Measurements from ENCODE around the gene RNASE12.
"Not testable (repeated sequence)": the region's sequence is repeated elsewhere in the genome, so short reads cannot be mapped to it uniquely, and the experiment has no call there.

Gene RNASE12

DNA sequence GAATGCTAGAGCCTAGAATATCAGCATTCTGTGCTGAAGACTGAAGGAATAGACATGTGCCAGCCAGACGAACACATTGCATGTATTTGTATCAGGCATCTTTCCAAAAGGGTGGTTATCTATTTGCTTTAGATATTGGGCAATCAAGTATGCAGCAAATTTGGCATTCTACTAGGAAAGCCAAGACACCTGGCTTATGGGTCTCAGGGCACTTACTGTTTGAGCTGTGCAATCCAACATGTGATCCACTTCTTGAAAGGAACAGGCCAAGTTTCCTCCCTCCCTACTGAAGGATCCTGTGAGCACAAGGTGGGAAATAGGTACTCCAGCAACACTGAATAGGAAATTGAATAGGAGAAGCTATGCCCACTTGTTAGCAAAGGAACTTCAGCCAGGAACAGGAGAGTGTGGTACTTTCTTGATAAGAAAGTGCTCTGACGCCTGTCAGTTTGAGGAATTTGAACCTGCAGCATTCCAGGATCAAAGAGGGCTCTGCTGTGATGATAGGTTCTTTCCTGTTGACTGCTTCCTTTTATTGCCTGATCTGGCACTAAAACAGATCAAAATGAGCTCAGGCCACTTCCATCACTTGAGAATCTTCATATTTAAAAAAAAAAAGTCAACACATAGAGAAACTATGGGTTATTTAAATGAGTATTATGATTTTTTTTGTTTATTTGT, 29.8 kb upstream of the RNASE12 start:
- CTCF ChIA-PET = interaction anchor here (2.1 kb wide), 1 partner anchor 12 kb away, joined by 5 read pairs; no protein-coding TSS in a partner anchor
- peaks cover 42% of the 10 kb centered on the region for H3K4me1 Mint-ChIP-seq
- no peak for DNase-seq
- peaks cover 5% of the 10 kb centered on the region for H3K9me3 Mint-ChIP-seq
- peaks cover 43% of the 10 kb centered on the region for H3K27me3 Mint-ChIP-seq
- H3K27ac Mint-ChIP-seq = no peak overlapping the region
- H3K36me3 Mint-ChIP-seq = peaks cover 4% of the 10 kb centered on the region
- no peak overlapping the region for H3K4me3 Mint-ChIP-seq

DNA sequence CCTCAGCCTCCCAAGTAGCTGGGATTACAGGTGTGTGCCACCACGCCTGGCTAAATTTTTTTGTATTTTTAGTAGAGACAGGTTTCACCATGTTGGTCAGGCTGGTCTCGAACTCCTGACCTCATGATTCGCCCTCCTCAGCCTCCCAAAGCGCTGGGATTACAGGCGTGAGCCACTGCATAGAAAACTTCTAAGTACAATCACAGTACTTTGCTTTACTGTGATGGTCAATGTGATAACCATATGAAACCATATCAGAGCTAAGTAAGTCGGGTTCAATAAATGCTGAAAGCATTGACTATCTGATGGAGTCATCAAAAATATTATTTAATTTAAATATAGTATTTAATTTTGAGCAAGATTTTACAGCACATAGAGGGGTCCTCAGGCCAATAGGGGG, 28.5 kb upstream of the RNASE12 start:
- H3K9me3 Mint-ChIP-seq, DNase-seq, H3K27ac Mint-ChIP-seq, H3K4me3 Mint-ChIP-seq, H3K36me3 Mint-ChIP-seq: not testable (repeated sequence)
- peaks cover 31% of the 10 kb centered on the region for H3K27me3 Mint-ChIP-seq
- H3K4me1 Mint-ChIP-seq = peaks cover 32% of the 10 kb centered on the region
- CTCF ChIA-PET = interaction anchor here (2.1 kb wide), 1 partner anchor 11 kb away, joined by 5 read pairs; no protein-coding TSS in a partner anchor

DNA sequence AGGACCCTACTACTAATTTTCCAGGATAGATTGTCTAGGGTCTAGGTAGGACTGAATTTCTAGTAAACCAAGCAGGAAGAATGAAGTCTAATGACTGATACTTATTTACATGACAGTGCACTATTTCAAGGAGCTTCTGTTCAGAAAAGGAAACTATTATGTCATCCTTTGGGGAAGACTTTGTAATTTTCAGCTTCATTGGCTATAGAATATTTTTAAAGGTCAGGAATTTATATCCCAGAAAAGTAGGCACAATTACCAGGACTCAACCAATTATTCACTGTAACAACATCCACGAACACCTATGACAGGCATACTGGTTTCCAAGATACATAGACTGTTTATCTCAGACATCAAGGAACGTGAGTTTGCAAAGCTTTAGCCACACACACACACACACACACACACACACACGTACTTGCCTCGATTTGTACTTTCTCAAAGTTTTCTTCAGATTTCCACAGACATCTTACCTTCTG, 27.1 kb upstream of the RNASE12 start:
- no peak overlapping the region for H3K4me3 Mint-ChIP-seq
- no peaks in the 10 kb centered on the region for H3K9me3 Mint-ChIP-seq
- no peak overlapping the region for H3K27ac Mint-ChIP-seq
- H3K36me3 Mint-ChIP-seq = no peaks in the 10 kb centered on the region
- CTCF ChIA-PET = interaction anchor here (1.2 kb wide), 1 partner anchor 39 kb away, joined by 3 read pairs; no protein-coding TSS in a partner anchor
- no peak for DNase-seq
- peaks cover 21% of the 10 kb centered on the region for H3K4me1 Mint-ChIP-seq
- peaks cover 20% of the 10 kb centered on the region for H3K27me3 Mint-ChIP-seq

DNA sequence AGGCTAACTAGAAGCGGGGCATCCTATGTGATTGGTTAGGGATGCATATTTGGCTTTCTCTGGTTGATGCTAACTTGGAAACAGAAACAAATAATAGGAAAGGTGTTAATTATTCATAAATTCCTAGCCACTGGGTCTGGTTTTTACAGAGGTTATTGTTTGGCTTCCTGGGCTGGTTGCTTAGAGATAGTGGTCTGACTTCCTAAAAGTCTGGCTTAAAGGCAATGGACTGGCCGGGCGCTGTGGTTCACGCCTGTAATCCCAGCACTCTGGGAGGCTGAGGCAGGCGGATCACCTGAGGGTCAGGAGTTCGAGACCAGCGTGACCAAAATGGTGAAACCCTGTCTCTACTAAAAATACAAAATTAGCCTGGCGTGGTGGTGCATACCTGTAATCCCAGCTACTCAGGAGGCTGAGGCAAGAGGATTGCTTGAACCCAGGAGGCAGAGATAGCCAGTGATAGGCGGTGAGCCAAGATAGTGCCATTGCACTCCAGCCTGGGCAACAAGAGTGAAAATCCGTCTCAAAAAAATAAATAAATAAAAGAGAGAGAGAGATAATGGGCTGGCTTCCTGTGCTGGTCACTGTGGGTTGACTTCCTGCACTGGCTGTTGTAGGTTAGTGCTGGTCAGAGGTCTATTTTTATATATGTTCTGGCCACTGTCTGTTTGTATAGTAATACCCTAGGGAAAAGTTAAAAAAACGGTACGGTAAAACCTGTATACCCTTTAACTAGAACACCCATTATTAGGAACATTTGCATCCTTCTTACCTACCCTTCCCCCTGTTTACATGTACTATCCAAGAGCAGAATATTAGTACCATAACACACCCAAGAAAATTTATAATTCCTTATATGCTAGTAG, 26.2 kb upstream of the RNASE12 start:
- H3K36me3 Mint-ChIP-seq = no peaks in the 10 kb centered on the region
- H3K9me3 Mint-ChIP-seq = no peaks in the 10 kb centered on the region
- H3K27ac Mint-ChIP-seq = no peak overlapping the region
- H3K4me3 Mint-ChIP-seq = no peak overlapping the region
- CTCF ChIA-PET = no interaction called here
- H3K4me1 Mint-ChIP-seq = peaks cover 12% of the 10 kb centered on the region
- H3K27me3 Mint-ChIP-seq = peaks cover 11% of the 10 kb centered on the region
- no peak for DNase-seq

DNA sequence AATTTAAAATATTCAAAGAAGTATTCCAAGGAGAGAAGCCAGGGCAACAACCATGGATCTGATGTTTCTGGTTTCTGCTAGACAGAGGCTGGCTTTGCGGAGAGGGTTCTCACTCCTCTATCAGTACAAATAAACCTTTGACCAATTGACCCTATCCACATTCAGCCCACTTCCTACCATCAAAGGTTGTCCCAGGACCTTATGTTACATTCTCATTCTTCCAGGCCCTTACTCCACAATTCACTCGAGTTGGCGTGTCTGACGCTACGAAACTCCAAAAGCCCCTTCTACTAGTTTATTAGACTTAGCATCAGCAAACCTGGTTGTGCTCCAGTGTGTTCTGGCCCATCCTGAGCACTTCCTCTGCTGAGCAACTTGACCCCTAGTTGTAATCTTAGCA, 24.8 kb upstream of the RNASE12 start:
- Mint-ChIP-seq H3K4me1 (peaks cover 10% of the 10 kb centered on the region), H3K4me3 (no peak overlapping the region), H3K27me3 (peaks cover 4% of the 10 kb centered on the region), H3K36me3 (no peaks in the 10 kb centered on the region), H3K27ac (no peak overlapping the region), H3K9me3 (no peaks in the 10 kb centered on the region)
- CTCF ChIA-PET = interaction anchor here (1.4 kb wide), 1 partner anchor 75 kb away, joined by 3 read pairs; no protein-coding TSS in a partner anchor
- DNase-seq = no peak

DNA sequence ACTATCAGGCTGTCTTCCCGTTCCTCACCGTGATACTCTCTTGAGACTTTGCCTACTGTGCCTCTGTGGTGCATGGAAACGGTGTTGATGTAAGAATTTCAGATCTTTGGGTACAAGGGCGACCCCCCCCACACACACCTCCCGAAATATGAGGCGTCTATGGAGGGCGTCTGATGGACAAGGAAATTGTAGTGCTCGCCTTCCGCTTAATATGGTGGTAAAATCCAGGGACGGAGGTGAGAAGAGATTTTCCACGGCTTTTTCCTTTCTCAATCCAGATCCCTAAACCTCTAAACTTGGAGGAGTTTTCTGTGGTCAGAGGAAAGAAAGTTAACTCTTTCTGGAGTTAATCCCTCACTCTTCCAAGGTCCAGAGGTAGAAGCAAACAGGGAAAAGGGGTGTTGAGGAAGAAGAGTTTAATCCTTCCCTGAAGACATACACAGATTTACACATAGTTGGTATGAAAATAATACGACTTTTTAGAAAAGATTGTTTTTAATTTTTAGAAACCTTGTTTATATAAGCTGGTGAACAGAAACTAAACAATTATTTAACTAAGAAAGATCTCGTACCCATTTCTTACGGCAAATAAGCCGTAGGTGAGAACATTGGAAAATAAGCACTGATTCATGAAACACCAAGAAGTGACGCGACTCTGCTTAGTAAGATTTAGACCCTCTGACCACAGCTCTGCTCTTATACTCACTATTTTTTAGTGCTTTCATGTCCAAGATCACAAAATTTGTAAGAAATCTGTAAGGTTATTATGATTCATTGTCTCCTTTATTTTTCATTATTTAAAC, 23.1 kb upstream of the RNASE12 start:
- Mint-ChIP-seq H3K4me1 (peaks cover 10% of the 10 kb centered on the region), H3K27me3 (no peaks in the 10 kb centered on the region), H3K4me3 (no peak overlapping the region), H3K36me3 (no peaks in the 10 kb centered on the region), H3K27ac (no peak overlapping the region), H3K9me3 (no peaks in the 10 kb centered on the region)
- DNase-seq = no peak
- CTCF ChIA-PET = interaction anchor here (0.7 to 2.6 kb wide), 13 partner anchors 8 to 292 kb away, joined by 3 to 16 read pairs (median 6); partner anchors contain the start of genes APEX1, OSGEP and RNASE4

DNA sequence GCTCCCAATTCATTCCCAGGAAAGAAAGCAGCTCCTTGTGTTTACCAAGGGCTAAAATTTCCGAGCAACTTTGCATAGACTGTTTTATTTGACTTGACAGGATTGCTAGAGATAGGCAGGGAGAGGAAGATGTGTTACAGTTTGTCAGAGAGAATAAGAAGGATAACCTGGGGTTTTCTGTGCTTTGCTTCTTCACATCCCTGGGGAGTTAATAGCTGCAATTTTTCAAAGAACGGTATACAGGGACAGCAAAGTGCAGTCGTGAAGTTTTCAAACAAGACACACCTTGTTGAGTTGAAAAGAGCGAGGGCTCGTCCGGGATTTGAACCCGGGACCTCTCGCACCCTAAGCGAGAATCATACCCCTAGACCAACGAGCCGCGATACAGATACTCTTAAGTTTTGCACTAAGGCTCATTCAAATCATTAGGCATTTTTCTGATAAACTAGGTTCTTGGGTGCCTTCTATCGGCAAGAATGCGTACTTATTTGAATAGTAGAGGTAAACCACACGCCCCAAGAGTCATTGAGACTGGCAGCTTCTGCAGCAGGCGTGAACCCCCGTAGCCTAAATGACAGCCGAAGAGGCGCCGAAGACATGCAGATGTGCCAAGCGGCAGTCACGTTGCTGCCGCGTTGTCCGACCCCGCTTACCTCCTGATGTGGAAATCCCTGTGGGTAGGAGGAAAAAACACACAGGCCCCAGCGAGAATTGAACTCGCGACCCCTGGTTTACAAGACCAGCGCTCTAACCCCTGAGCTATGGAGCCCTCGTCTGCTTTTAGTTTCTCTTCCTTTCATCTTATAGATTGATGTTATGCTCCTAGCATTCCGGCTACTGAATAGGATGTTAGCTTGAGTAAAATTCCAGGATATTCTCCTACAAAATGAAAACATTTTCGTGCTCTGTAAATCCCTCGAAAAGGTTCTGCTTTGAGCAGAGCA, 22.2 kb upstream of the RNASE12 start:
- no peaks in the 10 kb centered on the region for H3K9me3 Mint-ChIP-seq
- H3K27ac Mint-ChIP-seq = no peak overlapping the region
- H3K4me3 Mint-ChIP-seq = no peak overlapping the region
- peaks cover 10% of the 10 kb centered on the region for H3K4me1 Mint-ChIP-seq
- H3K27me3 Mint-ChIP-seq = peaks cover 2% of the 10 kb centered on the region
- CTCF ChIA-PET = interaction anchor here (0.7 to 2.6 kb wide), 21 partner anchors 9 to 292 kb away, joined by 3 to 16 read pairs (median 5); partner anchors contain the start of genes APEX1, OSGEP, PARP2 and PNP
- peak; percentile 84 for DNase-seq
- H3K36me3 Mint-ChIP-seq = no peaks in the 10 kb centered on the region

DNA sequence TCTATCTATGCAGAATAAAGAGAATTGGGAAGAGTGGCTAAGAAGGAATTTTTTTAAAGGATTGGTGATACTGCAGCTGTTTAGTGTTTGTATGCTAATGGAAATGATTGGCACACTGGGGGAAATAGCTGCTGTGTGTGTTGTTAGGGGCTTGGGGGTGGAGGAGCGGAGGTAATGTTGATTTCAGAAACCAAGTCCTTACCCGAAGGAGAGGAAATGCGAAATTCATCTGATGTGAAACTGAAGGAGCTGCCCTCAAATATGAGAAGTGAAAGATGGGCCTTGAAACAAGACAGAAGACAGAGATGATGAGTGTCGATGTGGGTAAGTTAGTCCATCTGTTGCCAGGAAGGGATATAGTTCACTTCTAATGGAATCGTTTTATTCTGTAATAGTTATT, 21.2 kb upstream of the RNASE12 start:
- Mint-ChIP-seq H3K9me3 (no peaks in the 10 kb centered on the region), H3K27ac (no peak overlapping the region), H3K4me3 (no peak overlapping the region), H3K27me3 (peaks cover 4% of the 10 kb centered on the region), H3K36me3 (no peaks in the 10 kb centered on the region), H3K4me1 (peaks cover 7% of the 10 kb centered on the region)
- CTCF ChIA-PET = interaction anchor here (1.0 to 2.6 kb wide), 9 partner anchors 43 to 285 kb away, joined by 3 to 16 read pairs (median 5); partner anchors contain the start of genes PARP2 and RNASE4
- DNase-seq = no peak

DNA sequence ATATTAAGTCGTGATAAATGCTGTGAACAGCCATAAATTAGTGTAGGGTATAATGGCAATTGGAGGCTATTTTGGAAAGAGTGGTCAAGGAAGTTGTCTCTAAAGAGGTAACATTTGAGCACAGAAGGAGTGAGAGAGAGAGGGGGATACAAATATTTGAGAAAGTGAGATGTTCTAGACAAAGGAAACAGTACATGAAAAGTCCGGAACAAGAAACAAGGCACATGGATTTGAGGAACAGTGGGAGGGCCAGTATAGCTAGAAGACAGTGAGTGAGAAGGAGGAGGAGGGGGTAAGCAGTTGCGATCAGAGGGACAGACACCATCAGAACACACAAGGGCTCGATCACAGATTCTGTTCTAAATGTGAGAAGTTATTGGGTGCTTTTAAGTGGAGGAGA, 20.1 kb upstream of the RNASE12 start:
- CTCF ChIA-PET = interaction anchor here (0.6 to 6.5 kb wide), 6 partner anchors 37 to 287 kb away, joined by 3 to 74 read pairs (median 14); no protein-coding TSS in a partner anchor
- no peak overlapping the region for H3K4me3 Mint-ChIP-seq
- H3K27me3 Mint-ChIP-seq = peaks cover 4% of the 10 kb centered on the region
- H3K36me3 Mint-ChIP-seq = no peaks in the 10 kb centered on the region
- no peak overlapping the region for H3K27ac Mint-ChIP-seq
- no peaks in the 10 kb centered on the region for H3K9me3 Mint-ChIP-seq
- H3K4me1 Mint-ChIP-seq = peaks cover 7% of the 10 kb centered on the region
- no peak for DNase-seq

DNA sequence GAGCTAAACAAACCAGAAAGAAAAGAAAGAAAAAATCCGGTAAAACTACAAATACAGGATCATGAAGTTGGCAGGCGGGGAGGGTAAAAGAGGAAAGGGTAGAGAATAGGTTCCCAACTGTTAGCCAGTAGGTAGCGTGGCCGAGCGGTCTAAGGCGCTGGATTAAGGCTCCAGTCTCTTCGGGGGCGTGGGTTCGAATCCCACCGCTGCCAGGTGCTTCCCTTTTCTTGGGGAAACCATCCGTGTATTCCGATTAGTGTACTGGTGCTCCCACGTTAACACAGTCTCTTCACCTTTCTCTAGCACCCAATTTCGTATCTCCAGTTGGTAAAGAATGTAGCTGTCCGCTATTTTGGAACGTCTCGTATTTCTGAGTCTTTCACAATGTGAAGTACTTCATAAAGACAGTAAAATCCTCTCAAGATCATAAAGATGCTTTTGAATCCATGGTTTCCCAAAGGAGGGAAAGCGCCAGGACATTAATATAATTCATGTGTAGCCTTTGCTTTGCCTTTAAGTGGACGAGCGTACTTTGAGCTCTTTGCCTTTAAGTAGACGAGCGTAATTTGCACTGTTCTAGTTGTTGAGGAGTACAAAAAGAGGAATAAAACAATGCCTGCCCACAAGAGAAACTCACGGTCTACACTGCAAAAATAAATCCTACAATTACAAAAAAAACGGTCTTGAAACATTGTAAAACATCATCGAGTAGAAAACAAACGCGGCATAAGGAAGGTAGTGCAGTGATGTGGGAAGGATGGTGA, 19.0 kb upstream of the RNASE12 start:
- DNase-seq = peak; percentile 71
- no peak overlapping the region for H3K27ac Mint-ChIP-seq
- no peaks in the 10 kb centered on the region for H3K9me3 Mint-ChIP-seq
- H3K36me3 Mint-ChIP-seq = no peaks in the 10 kb centered on the region
- H3K4me1 Mint-ChIP-seq = peaks cover 7% of the 10 kb centered on the region
- CTCF ChIA-PET = interaction anchor here (0.6 to 6.5 kb wide), 22 partner anchors 10 to 286 kb away, joined by 3 to 74 read pairs (median 4); partner anchors contain the start of genes PARP2, PIP4P1 and RNASE4
- H3K4me3 Mint-ChIP-seq = no peak overlapping the region
- H3K27me3 Mint-ChIP-seq = peaks cover 4% of the 10 kb centered on the region

DNA sequence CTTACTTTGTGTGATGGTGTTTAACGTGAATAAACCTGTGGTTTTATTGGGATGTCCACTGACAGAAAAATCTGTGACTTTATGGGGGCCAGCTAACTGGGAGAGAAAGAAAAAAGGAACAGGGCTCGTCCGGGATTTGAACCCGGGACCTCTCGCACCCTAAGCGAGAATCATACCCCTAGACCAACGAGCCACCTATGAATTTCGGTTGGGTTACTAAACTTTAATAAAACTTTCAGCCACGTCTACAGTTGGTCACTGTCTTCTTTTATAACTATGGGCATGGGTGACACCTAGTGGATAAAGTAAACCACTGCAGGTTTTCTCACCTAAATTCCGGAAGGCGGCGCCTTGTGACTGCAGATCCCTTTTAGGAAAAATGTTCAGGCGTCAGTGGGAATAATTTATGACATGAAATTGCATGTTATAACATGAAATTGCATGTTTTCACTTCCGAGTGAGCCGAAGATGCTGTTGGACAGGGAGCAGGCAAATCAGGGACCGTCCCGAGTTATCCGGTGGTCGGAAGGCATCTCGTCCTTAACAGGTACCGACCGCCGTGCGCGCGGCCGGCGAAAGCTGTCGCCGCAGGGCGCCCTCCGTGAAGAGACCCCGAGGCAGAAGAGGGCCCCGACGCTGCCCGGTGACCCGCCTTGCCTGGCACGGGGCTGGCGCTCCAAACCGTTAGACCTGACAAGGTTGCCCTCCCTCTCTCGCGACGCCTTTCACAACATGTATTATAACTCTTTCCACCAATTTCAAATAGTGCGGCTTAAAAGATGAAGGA, 18.2 kb upstream of the RNASE12 start:
- Mint-ChIP-seq H3K27me3 (peaks cover 4% of the 10 kb centered on the region), H3K9me3 (no peaks in the 10 kb centered on the region), H3K4me1 (peaks cover 3% of the 10 kb centered on the region), H3K27ac (no peak overlapping the region), H3K4me3 (no peak overlapping the region), H3K36me3 (no peaks in the 10 kb centered on the region)
- CTCF ChIA-PET = interaction anchor here (0.7 to 6.5 kb wide), 24 partner anchors 10 to 291 kb away, joined by 3 to 74 read pairs (median 4); partner anchors contain the start of genes CCNB1IP1, PARP2, PIP4P1 and RNASE4
- DNase-seq = peak; percentile 63

Measured in activated naive CD4-positive, alpha-beta T cell treated with anti-CD3 and anti-CD28 coated beads, Interleukin-2, amount 10 ng/mL, durations not matched to agents 7 days and 5 days (primary cell).